GM12878 (cell line): ENCODE data around the gene GPR17. TPM values are rescaled to one million over a fixed set of nuclear protein-coding genes. Genes with fewer than 3 reads are reported as not detected.

ENCODE experiments used
- ATAC-seq: fragments of 200-7000 bp; cut with Tn5 transposase; 3 replicates; pipeline ENCODE4 v1.9.1; 2020; ENCODE audit warnings: mild to moderate bottlenecking, moderate library complexity
- BruUV-seq: library from RNA; stranded (reverse); fragments of 400-500 nt; replicated peaks from 2 replicates; lab custom pipeline; 2021; lab: Mats Ljungman, UMichigan
- CTCF ChIA-PET: fragments of 300-600 bp; sonication (Branson Sonifier 250); formaldehyde crosslinking; extraction: SDS; loops from one replicate; lab custom pipeline; 2021; ENCODE audit warnings: inconsistent platforms; lab: Yijun Ruan, JAX
- POLR2A ChIA-PET: fragments of 350-600 bp; formaldehyde crosslinking; extraction: SDS; loops from one replicate; lab custom pipeline; 2021; ENCODE audit warnings: inconsistent platforms; lab: Charles Lee
- RAD21 ChIA-PET: fragments of 300-600 bp; sonication (Branson Sonifier 250); formaldehyde crosslinking; loops from one replicate; lab custom pipeline; 2023; ENCODE audit warnings: antibody characterized with exemption; ENCODE audit not compliant: unreplicated experiment; lab: Charles Lee
- SMC1A ChIA-PET: fragments of 300-600 bp; sonication (Branson Sonifier 250); formaldehyde crosslinking; loops from one replicate; lab custom pipeline; 2023; ENCODE audit not compliant: unreplicated experiment, uncharacterized antibody; lab: Charles Lee
- DNase-seq: peaks from one replicate; pipeline ENCODE4 v3.0.0-alpha.2; 2011; ENCODE audit warnings: low read depth, low spot score
- FAIRE-seq: peaks from 3 replicates; lab custom pipeline; 2011; peaks lifted over from hg19 to GRCh38; lab: Jason Lieb, UNC
- H2AFZ ChIP-seq: 2 replicates; pipeline ENCODE4 v1.6.0; 2011; ENCODE audit warnings: low read depth, low read length, control low read depth; ENCODE audit not compliant: control insufficient read depth
- H3K27ac ChIP-seq: 2 replicates; pipeline ENCODE4 v1.5.1; 2011; ENCODE audit warnings: control low read depth; ENCODE audit not compliant: control insufficient read depth, insufficient read depth
- H3K27me3 ChIP-seq, 2 experiments: replicated peaks in 1 of 2; 2 replicates each; pipeline versions ENCODE4 v1.6.0 to v1.6.1; 2011; ENCODE audit warnings: low read length in 1 of 2; ENCODE audit not compliant: control insufficient read depth in 2 of 2, insufficient read depth in 2 of 2
- H3K36me3 ChIP-seq, 2 experiments: 2 replicates each; pipeline ENCODE4 v1.5.1; 2011; ENCODE audit warnings: low read length in 1 of 2; ENCODE audit not compliant: control insufficient read depth in 2 of 2, insufficient read depth in 2 of 2
- H3K4me1 ChIP-seq: 2 replicates; pipeline ENCODE4 v1.6.1; 2011; ENCODE audit warnings: mild to moderate bottlenecking, low read length, moderate library complexity, mixed read lengths; ENCODE audit not compliant: control insufficient read depth, insufficient read depth
- H3K4me2 ChIP-seq: 2 replicates; pipeline ENCODE4 v1.6.0; 2011; ENCODE audit warnings: control low read depth; ENCODE audit not compliant: control insufficient read depth, insufficient read depth
- H3K4me3 ChIP-seq: fragments of 200-600 bp; sonication (generic); 2 replicates; pipeline ENCODE4 v1.5.1; 2016
- H3K79me2 ChIP-seq: 2 replicates; pipeline ENCODE4 v1.6.0; 2011; ENCODE audit warnings: low read length; ENCODE audit not compliant: control insufficient read depth, insufficient read depth
- H3K9ac ChIP-seq: 2 replicates; pipeline ENCODE4 v1.8.0; 2011; ENCODE audit warnings: low read length, control low read depth, mixed read lengths; ENCODE audit not compliant: control insufficient read depth, insufficient read depth
- H3K9me3 ChIP-seq: replicated peaks from 3 replicates; pipeline ENCODE4 v1.5.1; 2011; ENCODE audit warnings: mild to moderate bottlenecking, low read length; ENCODE audit not compliant: control insufficient read depth, insufficient read depth
- H4K20me1 ChIP-seq: 2 replicates; pipeline ENCODE4 v1.6.0; 2011; ENCODE audit not compliant: control insufficient read depth, insufficient read depth
- ASH2L ChIP-seq: fragments of 300-600, 200-600 bp; sonication (generic); IDR thresholded peaks from 2 replicates; pipeline ENCODE4 v1.6.1; 2017; ENCODE audit warnings: low read depth, mild to moderate bottlenecking, borderline replicate concordance
- ATF2 ChIP-seq: IDR thresholded peaks from 2 replicates; pipeline ENCODE4 v1.6.1; 2012; ENCODE audit warnings: low read length, inconsistent platforms
- CHD1 ChIP-seq: IDR thresholded peaks from 2 replicates; pipeline ENCODE4 v1.6.1; 2012; ENCODE audit warnings: low read depth, low read length, improper control_type of control experiment
- CREB1 ChIP-seq: IDR thresholded peaks from 2 replicates; pipeline ENCODE4 v1.6.1; 2012; ENCODE audit warnings: low read depth, mild to moderate bottlenecking, inconsistent platforms
- E2F8 ChIP-seq: fragments of 450-650 bp; IDR thresholded peaks from 2 replicates; pipeline ENCODE4 v1.6.1; 2018; ENCODE audit warnings: mild to moderate bottlenecking, low read depth, moderate library complexity; ENCODE audit not compliant: partially characterized antibody
- HDAC6 ChIP-seq: fragments of 200-600 bp; sonication (generic); IDR thresholded peaks from one replicate; pipeline ENCODE4 v1.8.0; 2017; ENCODE audit warnings: antibody characterized with exemption; ENCODE audit not compliant: unreplicated experiment
- HSF1 ChIP-seq: fragments of 150-350 bp; IDR thresholded peaks from 2 replicates; pipeline ENCODE4 v1.6.1; 2014; ENCODE audit warnings: mild to moderate bottlenecking, low read depth, low read length
- IRF5 ChIP-seq: fragments of 450-650 bp; IDR thresholded peaks from 2 replicates; pipeline ENCODE4 v1.6.1; 2017; ENCODE audit warnings: borderline replicate concordance
- MTA3 ChIP-seq: IDR thresholded peaks from 2 replicates; pipeline ENCODE4 v1.6.1; 2012; ENCODE audit warnings: low read length, inconsistent platforms, borderline replicate concordance
- MYB ChIP-seq: fragments of 150-350 bp; IDR thresholded peaks from 2 replicates; pipeline ENCODE4 v1.6.1; 2014; ENCODE audit warnings: mild to moderate bottlenecking, low read depth, low read length, borderline replicate concordance
- POLR2AphosphoS5 ChIP-seq: IDR thresholded peaks from 2 replicates; pipeline ENCODE4 v1.6.1; 2011; ENCODE audit warnings: mild to moderate bottlenecking, low read length, inconsistent platforms
- POU2F2 ChIP-seq: IDR thresholded peaks from 3 replicates; pipeline ENCODE4 v1.6.1; 2011; ENCODE audit warnings: low read depth, mild to moderate bottlenecking, low read length, borderline replicate concordance
- SKIL ChIP-seq: fragments of 450-650 bp; IDR thresholded peaks from 2 replicates; pipeline ENCODE4 v1.6.1; 2017; ENCODE audit warnings: mild to moderate bottlenecking, low read depth, inconsistent platforms; ENCODE audit not compliant: poor library complexity, severe bottlenecking
- SMARCA5 ChIP-seq: fragments of 450-650 bp; IDR thresholded peaks from 2 replicates; pipeline ENCODE4 v1.6.1; 2017; ENCODE audit warnings: mild to moderate bottlenecking
- STAT1 ChIP-seq: fragments of 450-650 bp; conservative IDR thresholded peaks from 2 replicates; pipeline ENCODE4 v1.6.1; 2014; ENCODE audit warnings: antibody characterized with exemption, mild to moderate bottlenecking
- ZNF622 ChIP-seq: fragments of 450-650 bp; IDR thresholded peaks from 2 replicates; pipeline ENCODE4 v1.6.1; 2017; ENCODE audit warnings: mild to moderate bottlenecking, inconsistent platforms
- ZSCAN29 ChIP-seq: fragments of 450-650 bp; IDR thresholded peaks from 2 replicates; pipeline ENCODE4 v1.6.1; 2017; ENCODE audit warnings: mild to moderate bottlenecking, moderate library complexity
- in situ Hi-C: fragments of 300-500 bp; cut with MboI; formaldehyde crosslinking; loops from 9 replicates; pipeline ENCODE4 v1.14.3; 2018; ENCODE audit warnings: mixed read lengths
- intact Hi-C: fragments of 100-400 bp; cut with micrococcal nuclease; formaldehyde crosslinking; loops from one replicate; pipeline ENCODE4 v1.14.2; 2022; ENCODE audit not compliant: unreplicated experiment
- polyA plus RNA-seq, 11 experiments: library from polyadenylated mRNA; depleted of rRNA in 4 of 11; unstranded in 6 of 11; stranded (reverse) in 5 of 11; fragments of >200 nt; fragmentation: Nextera tagmentation in 4 of 11; fragmentation: Illumina TruSeq in 1 of 11; extraction: Ambion mirVana in 4 of 11; extraction: Trizol in 1 of 11; gene quantifications; 1 replicate in 1 of 11; 2 replicates in 10 of 11; pipeline versions ENCODE4 v1.2.1 to v1.2.3, GENCODE V29; 2011 to 2016; ENCODE audit warnings: inconsistent platforms in 2 of 11, missing spikeins in 2 of 11, low read depth in 1 of 11
- total RNA-seq, 4 experiments: library from RNA; depleted of rRNA in 3 of 4; stranded (reverse); fragments of >200 nt in 3 of 4; fragmentation: Illumina TruSeq in 1 of 4; extraction: Trizol in 1 of 4; gene quantifications; 2 replicates each; pipeline versions ENCODE4 v1.2.1 to v1.2.3, GENCODE V29; 2013 to 2021

GPR17 gene
- total and polyA plus RNA-seq, 10 of the 15 experiments (the other 5 are each of a cell fraction or from before 2014, with no cell fraction given): not detected

GRCh38 chr2:127683056-127683455 lies 37.1 kb downstream of the GPR17 start:
- ATAC-seq: no peak
- TF ChIP-seq MYB (no peak), IRF5 (no peak), ASH2L (no peak), ZNF622 (no peak), POLR2AphosphoS5 (no peak), SKIL (no peak), POU2F2 (no peak), E2F8 (no peak), MTA3 (no peak), STAT1 (no peak), CREB1 (no peak), CHD1 (no peak), ZSCAN29 (no peak), ATF2 (no peak), SMARCA5 (no peak), HDAC6 (no peak), HSF1 (no peak)

More at GRCh38 chr2:127683056-127683455, 37.1 kb downstream of the GPR17 start:
- DNase-seq (no peak), FAIRE-seq (no peak)
- Histone ChIP-seq H3K36me3 (no peaks in the 10 kb centered on the region), H3K27me3 (peaks cover 0 to 2% of the 10 kb centered on the region in 2 experiments; a peak in 2 of 4 replicates), H3K79me2 (no peaks in the 10 kb centered on the region), H3K4me2 (no peak overlapping the region), H3K4me3 (no peak overlapping the region), H4K20me1 (0 out of 2 replicates have a peak, but pooled peaks cover 3% of the 10 kb centered on the region), H2AFZ (no peak overlapping the region), H3K27ac (no peak overlapping the region), H3K4me1 (no peaks in the 10 kb centered on the region), H3K9me3 (no peaks in the 10 kb centered on the region), H3K9ac (no peak overlapping the region)
- SMC1A ChIA-PET: interaction anchor here (0.6 kb wide), 1 partner anchor 154 kb away, joined by 3 read pairs; no protein-coding TSS in a partner anchor
- RAD21 ChIA-PET: no interaction called here
- CTCF ChIA-PET: interaction anchor here (0.9 to 1.6 kb wide), 2 partner anchors 9 to 128 kb away, joined by 3 read pairs; partner anchors contain the start of gene WDR33
- POLR2A ChIA-PET: no interaction called here
- intact Hi-C loops (no loop called here), in situ Hi-C loops (no loop called here)
- no TSS peak for BruUV-seq
